Left cardiac atrium (tissue), 2 donors: Measurements from ENCODE around the gene OR14A2. TPM values are rescaled to one million over a fixed set of nuclear protein-coding genes. Genes with fewer than 3 reads are reported as not detected.

Experiments
- total RNA-seq, 2 donors: library from RNA; stranded (reverse); fragmentation: NEBNext Ultra II Directional; extraction: Animal tissue kit (Norgen Biotek cat#: 25700); gene quantifications; one replicate each; pipeline ENCODE4 v1.2.1, GENCODE V29; 2021
- donor health status: DM: no; HTN: yes; CAD: no; lungs with severe emphysema.
- donor health status: DM: yes; HTN: yes; CAD: no.

The OR14A2 gene
- total RNA-seq, 2 donors from 2014 or later = not detected

Other genes with a start within 250 kb of the OR14A2 start
- gene OR2C3, start 211.7 kb downstream of the OR14A2 start, total RNA-seq = not detected
- under 1 TPM in 1 of 2 donors, not detected in 1; 0.59 TPM for gene GCSAML, start 199.0 kb downstream of the OR14A2 start, total RNA-seq
- gene OR2G2, start 159.8 kb downstream of the OR14A2 start, total RNA-seq = not detected
- not detected for gene OR2G3, start 142.6 kb downstream of the OR14A2 start, total RNA-seq
- gene OR13G1, start 68.4 kb downstream of the OR14A2 start, total RNA-seq = not detected
- gene OR6F1, start 31.5 kb downstream of the OR14A2 start, total RNA-seq = not detected
- not detected for gene OR14K1, start 9.5 kb downstream of the OR14A2 start, total RNA-seq
- not detected for gene OR1C1, start 12.4 kb upstream of the OR14A2 start, total RNA-seq
- not detected for gene OR14A16, start 76.0 kb upstream of the OR14A2 start, total RNA-seq
- gene OR11L1, start 93.8 kb upstream of the OR14A2 start, total RNA-seq = not detected
- under 1 TPM; 0.32 to 0.60 TPM for gene TRIM58, start 109.0 kb upstream of the OR14A2 start, total RNA-seq
- under 1 TPM in 1 of 2 donors, not detected in 1; 0.26 TPM for gene OR2W3, start 147.4 kb upstream of the OR14A2 start, total RNA-seq
- not detected for gene OR2T8, start 172.1 kb upstream of the OR14A2 start, total RNA-seq
- not detected for gene OR2AJ1, start 176.7 kb upstream of the OR14A2 start, total RNA-seq
- not detected for gene OR2L8, start 200.7 kb upstream of the OR14A2 start, total RNA-seq
- not detected for gene OR2AK2, start 217.1 kb upstream of the OR14A2 start, total RNA-seq